GM21515 (cell line): ENCODE data around the gene PEPD.

Source experiments
- ATAC-seq: cut with Tn5 transposase; IDR thresholded peaks from one replicate; pipeline ENCODE4 v1.9.1; 2021; ENCODE audit not compliant: unreplicated experiment

The PEPD gene

DNA sequence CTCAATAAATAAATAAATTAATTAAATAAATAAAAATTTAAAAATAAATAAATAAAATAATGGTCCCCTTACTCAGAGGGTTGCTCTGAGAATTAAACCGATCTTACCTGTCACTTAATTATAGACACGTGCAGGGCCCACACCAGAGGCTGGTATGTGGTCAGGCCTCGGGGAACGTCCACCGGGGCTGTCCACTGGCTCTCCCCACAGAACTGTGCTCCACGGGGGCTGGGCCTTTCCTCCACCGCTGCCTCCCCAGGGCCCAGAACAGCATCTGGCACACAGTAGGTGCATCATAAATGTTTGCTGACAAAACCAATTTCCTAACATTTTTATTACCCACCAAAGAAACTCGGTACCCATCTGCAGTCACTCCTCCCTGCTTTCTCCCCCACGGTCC lies 78.9 kb downstream of the PEPD start:
- no peak for ATAC-seq

- no peak for ATAC-seq
These were observed 79.8 kb downstream of the PEPD start for GRCh38 chr19:33441828-33442227.

DNA sequence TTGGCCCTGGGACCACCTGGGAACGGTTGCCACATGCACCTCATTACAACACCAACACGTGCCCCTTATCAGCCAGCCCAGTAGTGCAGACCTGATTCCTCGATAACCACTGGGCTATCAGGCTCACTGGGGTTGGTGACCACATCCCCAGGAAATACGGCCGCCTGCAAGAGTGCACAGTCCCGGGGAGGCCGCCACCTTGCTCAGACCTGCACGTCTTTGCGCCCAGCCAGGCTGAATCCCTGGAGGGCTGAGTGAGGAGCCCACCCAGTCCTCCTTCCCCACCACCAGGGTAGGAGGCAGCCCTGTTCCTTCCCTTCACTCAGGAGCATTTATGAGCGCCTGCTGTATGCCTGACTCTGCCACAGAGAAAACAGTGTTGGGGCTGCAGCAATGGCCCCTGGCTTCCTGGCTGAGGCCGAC lies 80.3 kb downstream of the PEPD start:
- no peak for ATAC-seq

DNA sequence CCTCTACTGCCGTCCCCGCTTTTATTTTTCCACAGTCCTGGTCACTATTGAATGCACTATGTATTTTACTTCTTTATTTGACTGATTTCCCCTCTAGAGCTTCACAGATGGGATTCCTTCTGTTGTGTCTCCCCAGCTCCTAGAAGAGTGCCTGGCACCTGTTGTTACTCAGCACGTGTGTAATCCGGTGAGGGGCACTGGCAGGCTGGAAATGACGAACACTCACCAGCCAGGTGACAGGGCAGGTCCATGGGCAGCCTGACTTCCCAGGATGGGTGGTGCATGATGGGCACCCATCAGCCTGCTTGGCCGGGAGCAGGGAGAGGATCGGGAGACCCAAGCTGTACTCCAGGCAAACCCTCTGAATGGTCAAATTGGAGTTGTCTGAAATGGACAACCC lies 80.9 kb downstream of the PEPD start:
- ATAC-seq, result no peak

DNA sequence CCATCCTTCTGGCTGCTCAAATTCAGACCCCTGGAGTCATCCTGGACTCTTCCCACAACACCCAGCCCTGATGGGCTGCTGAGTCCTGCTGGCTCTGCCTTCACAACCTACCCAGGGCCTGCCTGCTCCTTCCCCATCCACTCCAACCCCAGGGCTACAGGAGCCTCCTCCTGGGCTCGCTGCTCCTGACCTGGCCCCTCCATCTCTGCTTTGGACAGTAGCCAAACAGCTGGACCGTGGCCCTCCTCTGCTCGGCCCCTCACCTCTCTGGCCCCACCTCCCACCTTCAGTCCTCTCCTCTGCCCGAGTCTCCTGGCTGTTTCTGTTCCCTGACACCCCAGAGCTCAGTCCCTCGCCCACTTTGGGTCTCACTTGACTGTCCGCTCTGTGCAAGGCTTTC lies 81.3 kb downstream of the PEPD start:
- no peak for ATAC-seq

GRCh38 chr19:33438987-33439781 lies 82.4 kb downstream of the PEPD start:
- no peak for ATAC-seq

DNA sequence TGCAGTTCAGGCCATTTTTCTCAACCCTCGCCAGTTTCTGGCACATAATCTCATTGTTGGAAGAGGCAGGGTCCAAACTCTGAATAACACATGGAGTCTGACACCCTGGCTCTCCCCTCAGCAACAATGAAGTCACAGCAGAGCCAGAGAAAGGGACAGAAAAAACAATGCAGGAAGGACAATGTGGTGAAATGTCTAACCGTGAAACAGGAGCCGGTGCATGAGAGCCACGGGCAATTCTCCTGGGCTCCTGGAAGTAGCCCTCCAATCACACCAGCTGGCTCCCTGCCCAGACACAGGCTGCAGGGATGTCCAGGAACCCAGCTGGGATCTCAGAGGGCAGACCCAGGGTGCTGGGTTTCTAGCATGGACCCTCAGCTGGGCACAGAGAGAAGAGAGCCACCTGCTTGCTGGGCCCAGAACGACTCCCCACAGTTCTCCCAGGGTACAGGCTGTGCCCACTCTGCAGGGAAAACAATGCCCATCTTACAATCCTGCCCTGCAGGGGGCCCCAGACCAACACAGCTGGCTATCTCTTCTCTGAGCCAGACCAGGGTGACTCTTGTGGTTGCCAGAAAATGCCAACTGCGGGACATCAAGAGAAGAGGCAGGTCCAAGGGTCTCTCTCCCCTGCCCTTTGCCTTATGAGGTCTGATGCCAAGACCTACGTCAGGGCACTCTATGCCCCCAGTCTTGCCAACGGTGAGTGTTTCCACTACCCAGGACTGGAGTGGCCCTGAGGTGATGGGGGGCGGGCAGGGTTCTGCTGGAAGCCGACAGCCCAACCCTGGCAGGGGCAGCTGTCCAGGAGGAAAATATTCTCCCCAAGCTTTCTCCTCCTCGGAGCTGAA lies 83.5 kb downstream of the PEPD start:
- no peak for ATAC-seq

DNA sequence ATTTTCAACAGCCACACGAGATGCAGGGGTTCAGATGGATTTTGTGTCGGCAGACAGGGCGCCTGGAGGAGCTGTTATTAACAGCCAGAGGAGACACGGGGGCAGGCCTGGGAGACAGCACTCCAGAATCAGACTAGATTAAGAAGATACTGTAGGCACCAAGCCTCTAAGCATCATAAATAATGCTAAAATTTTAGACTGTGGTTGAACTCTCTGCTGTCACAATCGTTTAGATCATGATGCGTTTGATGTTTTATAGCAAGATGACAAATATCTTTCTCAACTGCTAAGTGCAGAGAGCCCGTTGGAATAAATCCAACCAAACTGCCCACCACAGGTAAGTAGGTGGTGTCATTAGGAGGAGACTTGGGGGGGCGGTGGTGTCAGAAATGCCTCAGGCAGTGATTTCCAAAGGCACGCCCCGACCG lies 84.2 kb downstream of the PEPD start:
- no peak for ATAC-seq

DNA sequence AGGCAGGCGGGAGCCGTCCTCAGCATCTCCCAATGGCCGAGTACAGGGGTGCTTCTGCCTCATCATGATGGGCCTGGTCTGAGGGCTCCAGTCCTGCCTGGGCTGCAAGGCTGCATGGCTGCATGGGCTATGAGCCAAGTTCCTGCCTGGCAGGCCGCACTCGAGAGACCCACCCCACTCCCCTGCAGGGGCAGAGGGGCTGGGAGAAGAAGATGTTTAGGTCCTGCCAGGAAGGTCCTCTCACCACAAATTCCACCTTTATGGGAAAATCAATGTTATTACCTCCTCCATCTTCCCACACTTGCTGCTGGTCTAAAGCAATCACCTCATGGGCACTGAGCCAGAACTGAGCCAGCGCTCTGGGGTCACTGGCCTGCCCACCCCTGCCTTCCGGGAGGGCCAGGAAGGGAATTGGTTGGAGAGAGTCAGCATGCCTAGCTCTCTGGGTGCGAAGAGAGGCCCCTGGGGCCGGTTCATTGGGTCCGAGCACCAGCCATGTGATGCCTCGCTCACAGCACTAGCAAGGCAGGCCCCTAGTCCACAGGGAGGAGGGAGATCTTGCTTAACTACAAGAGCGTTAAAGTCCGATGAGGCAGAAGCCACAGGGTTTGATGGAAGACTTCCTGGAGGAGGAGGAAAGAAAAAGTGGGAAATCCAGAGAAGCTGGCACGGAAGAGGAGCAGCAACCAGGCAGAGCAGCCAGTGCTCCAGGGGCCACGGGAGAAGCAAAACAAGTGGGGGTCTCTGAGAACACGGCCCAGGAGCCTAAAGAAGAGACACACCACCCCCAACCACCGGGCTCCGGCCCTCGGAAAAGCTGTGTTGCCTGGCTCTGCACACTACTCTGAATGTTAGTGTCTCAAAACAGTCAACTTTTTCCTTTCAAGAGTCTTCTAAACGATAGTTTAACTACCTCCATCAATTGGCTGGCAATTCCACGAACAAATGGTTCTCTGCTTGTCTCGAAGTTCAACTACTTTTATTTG lies 84.9 kb downstream of the PEPD start:
- no peak for ATAC-seq

GRCh38 chr19:33435706-33436359 lies 85.8 kb downstream of the PEPD start:
- ATAC-seq, result no peak

GRCh38 chr19:33434886-33435705 lies 86.5 kb downstream of the PEPD start:
- no peak for ATAC-seq

DNA sequence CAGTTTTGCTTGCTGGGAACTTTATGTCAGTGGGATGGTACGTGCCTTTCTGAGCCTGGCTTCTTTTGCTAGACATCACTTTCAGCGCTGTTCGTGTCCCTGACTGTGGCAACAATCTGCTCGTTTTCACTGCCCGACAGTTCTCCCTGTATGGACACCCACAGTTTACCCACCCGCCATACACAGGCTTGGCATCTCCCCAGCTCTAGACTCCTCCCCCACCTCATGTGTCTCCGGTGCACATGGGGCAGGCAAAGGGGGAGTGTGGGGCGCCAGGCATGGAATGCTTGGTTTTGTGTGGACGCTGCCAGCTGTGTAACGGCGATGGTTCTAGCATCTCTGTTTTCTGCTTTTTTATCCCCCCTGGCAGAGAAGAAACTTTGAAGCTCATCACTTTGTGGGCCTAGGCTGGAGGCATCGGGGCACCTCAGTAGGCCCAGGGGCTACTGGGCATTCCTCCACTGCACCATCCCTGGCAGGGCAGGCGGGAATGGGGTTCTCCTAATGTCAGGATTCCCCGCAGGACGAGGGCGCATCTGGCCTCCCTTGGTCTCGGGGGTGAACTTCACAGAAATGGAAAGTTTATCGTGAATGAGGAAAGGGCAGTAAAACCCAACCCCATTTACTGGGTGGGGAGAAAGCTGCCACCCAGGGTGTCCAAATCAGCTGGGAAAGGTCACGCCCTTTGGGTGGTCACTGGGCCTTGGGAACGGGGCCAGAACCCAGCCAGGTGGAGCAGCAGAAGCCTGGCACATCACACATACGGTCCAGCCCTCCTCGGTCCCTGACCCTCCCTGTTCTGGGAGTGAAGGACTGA lies 87.3 kb downstream of the PEPD start:
- no peak for ATAC-seq

DNA sequence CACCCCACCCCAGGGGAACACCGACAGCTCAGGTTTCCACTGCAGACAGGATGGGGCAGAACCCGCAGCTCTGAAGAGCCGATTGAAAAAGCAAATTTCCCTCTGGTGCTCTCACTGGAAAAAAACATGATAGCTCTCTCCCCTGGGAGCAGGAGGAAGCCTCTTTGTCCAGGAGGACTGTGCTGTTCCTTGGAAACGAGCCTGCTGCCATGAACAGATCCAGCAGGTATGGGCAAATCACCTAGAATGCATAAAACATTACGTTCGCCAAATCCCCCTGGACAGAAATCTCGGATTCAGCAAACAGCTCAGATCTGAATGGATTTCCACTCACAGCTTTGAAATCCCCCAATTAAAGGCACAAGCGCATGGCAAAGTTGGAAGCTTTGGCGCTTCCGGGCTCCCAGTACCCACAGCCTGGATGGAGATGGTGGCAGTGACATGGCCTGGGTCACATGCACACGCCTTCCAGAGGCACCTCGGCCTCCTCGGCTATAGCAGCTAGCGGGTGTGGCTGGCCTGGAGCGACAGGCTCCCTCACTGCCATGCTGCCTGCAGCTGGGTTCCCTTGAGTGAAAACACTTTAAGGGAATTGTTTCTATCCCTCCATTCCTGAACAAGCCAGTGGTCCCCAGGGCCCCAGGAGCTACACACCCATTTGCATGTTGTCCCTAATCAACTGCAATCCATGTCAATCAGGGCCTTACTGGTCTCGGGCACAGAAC lies 89.0 kb downstream of the PEPD start:
- ATAC-seq, result no peak

DNA sequence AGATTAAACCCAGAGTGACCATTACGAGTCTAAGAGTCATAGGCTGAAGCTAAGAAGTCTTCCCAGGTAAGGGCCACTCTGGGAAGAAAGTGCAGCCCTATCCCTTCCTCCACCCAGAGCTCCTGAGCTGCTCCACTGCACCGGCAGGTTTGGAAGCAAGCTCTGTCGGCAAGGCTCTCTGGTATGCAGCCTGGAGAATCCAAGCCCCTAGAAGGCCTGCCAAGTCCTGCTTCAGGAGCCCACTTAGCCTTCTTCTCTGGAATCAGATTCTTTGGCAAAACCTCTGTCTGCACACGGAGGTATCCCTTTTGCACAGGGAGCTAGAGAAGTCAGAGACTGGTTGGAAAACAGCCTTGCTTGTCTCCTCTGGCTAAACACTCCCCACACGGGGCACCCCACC lies 89.6 kb downstream of the PEPD start:
- ATAC-seq, result no peak

DNA sequence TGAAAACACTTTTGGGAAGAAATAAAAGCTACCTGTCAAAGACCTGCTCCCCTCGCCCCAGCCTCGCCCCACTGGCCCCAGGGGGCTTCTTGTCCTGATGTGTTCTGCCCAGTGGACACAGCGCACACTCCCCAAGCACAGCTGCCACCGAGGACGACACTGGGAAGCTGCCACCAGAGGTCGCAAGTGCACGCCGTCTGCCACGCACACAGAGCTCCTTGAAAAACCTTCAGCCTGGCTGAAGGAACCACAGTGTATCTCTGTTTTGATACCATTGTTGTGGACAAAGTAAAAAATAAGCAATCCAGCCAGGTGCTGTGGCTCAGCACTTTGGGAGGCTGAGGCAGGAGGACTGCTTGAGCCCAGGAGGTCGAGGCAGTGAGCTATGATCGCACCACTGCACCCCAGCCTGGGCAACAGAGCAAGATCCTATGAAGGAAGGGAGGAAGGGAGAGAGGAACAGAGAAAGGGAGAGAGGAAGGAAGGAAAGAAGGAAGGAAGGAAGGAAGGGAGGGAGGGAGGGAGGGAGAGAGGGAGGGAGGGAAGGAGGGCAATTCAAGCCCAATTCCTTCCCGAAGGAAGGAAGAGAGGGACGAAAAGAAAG lies 90.8 kb downstream of the PEPD start:
- ATAC-seq, result no peak

GRCh38 chr19:33429891-33430673 lies 91.5 kb downstream of the PEPD start:
- no peak for ATAC-seq

DNA sequence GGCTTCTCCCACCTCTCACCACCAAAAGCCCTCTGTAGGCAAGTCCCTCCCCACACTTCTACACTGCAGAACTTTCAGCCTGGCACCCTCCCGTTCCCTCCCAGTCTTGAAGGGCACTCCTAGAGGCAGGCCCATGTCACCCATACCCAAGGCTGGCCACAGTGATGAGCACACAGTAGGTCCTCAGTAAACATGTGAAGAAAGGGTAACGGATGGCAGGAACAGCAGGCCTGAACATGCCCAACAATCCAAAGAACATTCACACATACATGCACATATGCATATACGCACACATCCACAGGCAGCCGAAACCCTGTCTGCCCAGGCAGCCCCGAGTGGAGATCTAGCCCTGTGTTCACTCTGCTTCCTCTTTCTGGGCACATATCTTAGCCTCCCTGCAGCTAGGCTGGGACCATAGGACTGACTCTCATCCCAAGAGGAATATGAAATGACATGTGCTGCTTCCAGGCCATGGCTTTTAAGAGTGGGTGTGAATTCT lies 92.9 kb downstream of the PEPD start:
- no peak for ATAC-seq
